GM19025 (cell line): ENCODE measurements around the gene TBC1D22A.
"Not testable (repeated sequence)": the region's sequence is repeated elsewhere in the genome, so short reads cannot be mapped to it uniquely, and the experiment has no call there.

Source experiments
- ATAC-seq: cut with Tn5 transposase; IDR thresholded peaks from one replicate; pipeline ENCODE4 v1.9.1; 2021; ENCODE audit warnings: mild to moderate bottlenecking, low read depth, moderate library complexity; ENCODE audit not compliant: unreplicated experiment

Gene TBC1D22A

GRCh38 chr22:46976598-46976997 is 214.1 kb downstream of the TBC1D22A start:
- no peak for ATAC-seq

GRCh38 chr22:46977656-46978343 is 215.3 kb downstream of the TBC1D22A start:
- ATAC-seq = no peak

GRCh38 chr22:46978668-46979067 is 216.2 kb downstream of the TBC1D22A start:
- not testable (repeated sequence) for ATAC-seq

- no peak for ATAC-seq
These were observed 217.1 kb downstream of the TBC1D22A start for GRCh38 chr22:46979506-46979905.

GRCh38 chr22:46980392-46980791 is 217.9 kb downstream of the TBC1D22A start:
- ATAC-seq = no peak

- no peak for ATAC-seq
These were observed 220.2 kb downstream of the TBC1D22A start for GRCh38 chr22:46982635-46983034.

GRCh38 chr22:46983046-46983445 is 220.6 kb downstream of the TBC1D22A start:
- no peak for ATAC-seq

GRCh38 chr22:46984751-46985506 is 222.5 kb downstream of the TBC1D22A start:
- ATAC-seq = no peak

- ATAC-seq = no peak
These were observed 223.0 kb downstream of the TBC1D22A start for GRCh38 chr22:46985507-46985882.

- no peak for ATAC-seq
These were observed 224.3 kb downstream of the TBC1D22A start for GRCh38 chr22:46986788-46987187.

- ATAC-seq = no peak
These were observed 228.6 kb downstream of the TBC1D22A start for GRCh38 chr22:46990937-46991550.

- no peak for ATAC-seq
These were observed 229.2 kb downstream of the TBC1D22A start for GRCh38 chr22:46991666-46992065.

- no peak for ATAC-seq
These were observed 229.8 kb downstream of the TBC1D22A start for GRCh38 chr22:46992121-46992731.

GRCh38 chr22:46993633-46994032 is 231.2 kb downstream of the TBC1D22A start:
- no peak for ATAC-seq

GRCh38 chr22:46994265-46994664 is 231.8 kb downstream of the TBC1D22A start:
- no peak for ATAC-seq

- no peak for ATAC-seq
These were observed 232.5 kb downstream of the TBC1D22A start for GRCh38 chr22:46994983-46995382.

GRCh38 chr22:46995501-46996360 is 233.3 kb downstream of the TBC1D22A start:
- ATAC-seq = no peak

- ATAC-seq = no peak
These were observed 234.3 kb downstream of the TBC1D22A start for GRCh38 chr22:46996595-46997310.

- no peak for ATAC-seq
These were observed 235.0 kb downstream of the TBC1D22A start for GRCh38 chr22:46997311-46997970.
